Measurements from ENCODE around the gene SERPINF2. TPM values are rescaled to one million over a fixed set of nuclear protein-coding genes. Genes with fewer than 3 reads are reported as not detected.
A peak's percentile ranks its signal among the peaks of the same experiment; 100 is the strongest.
"Not testable (repeated sequence)": the region's sequence is repeated elsewhere in the genome, so short reads cannot be mapped to it uniquely, and the experiment has no call there.

SERPINF2 gene
- total RNA-seq, 2 experiments from 2014 or later = 0.23 to 0.55 TPM

- Mint-ChIP-seq H3K4me3 (no peak overlapping the region), H3K9me3 (no peaks in the 10 kb centered on the region), H3K27me3 (no peaks in the 10 kb centered on the region), H3K36me3 (ENCODE audit: low read depth) (peaks cover 4% of the 10 kb centered on the region), H3K27ac (peak overlapping the region; percentile 42), H3K4me1 (peaks cover 61% of the 10 kb centered on the region)
- ChIA-PET CTCF (interaction anchor here (0.7 to 4.5 kb wide), 32 partner anchors 20 to 336 kb away, joined by 3 to 46 read pairs (median 4); partner anchors contain the start of genes RILP, RTN4RL1 and SERPINF1), POLR2A (interaction anchor here (0.9 to 5.4 kb wide), 8 partner anchors 12 to 108 kb away, joined by 3 to 35 read pairs (median 3); partner anchors contain the start of genes RPA1 and SMYD4)
- DNase-seq = peak; percentile 77
These were observed 21.8 kb upstream of the SERPINF2 start for GRCh38 chr17:1720856-1721386.

DNA sequence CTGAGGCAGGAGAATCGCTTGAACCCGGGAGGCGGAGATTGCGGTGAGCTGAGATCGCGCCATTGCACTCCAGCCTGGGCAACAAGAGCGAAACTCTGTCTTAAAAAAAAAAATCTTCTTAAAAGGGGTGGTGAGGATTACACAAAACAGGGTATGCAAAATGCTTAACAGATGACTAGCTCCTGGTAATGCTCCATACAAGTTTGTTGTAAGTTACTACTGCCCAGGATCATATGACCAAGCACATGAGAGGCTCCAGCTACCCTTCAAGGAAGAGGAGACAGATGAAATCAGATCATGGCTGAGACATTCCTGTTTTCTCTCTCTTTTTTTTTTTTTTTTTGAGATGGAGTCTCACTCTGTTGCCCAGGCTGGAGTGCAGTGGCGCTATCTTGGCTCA, 20.6 kb upstream of the SERPINF2 start:
- H3K4me1 Mint-ChIP-seq = peaks cover 60% of the 10 kb centered on the region
- H3K27ac Mint-ChIP-seq = peak overlapping the region; percentile 87
- H3K9me3 Mint-ChIP-seq; H3K4me3 Mint-ChIP-seq; H3K27me3 Mint-ChIP-seq; DNase-seq; H3K36me3 Mint-ChIP-seq (ENCODE audit: low read depth): not testable (repeated sequence)
- ChIA-PET POLR2A (interaction anchor here (1.1 to 5.4 kb wide), 4 partner anchors 13 to 107 kb away, joined by 3 to 35 read pairs (median 4); partner anchors contain the start of genes RPA1 and SMYD4), CTCF (interaction anchor here (0.8 to 4.5 kb wide), 13 partner anchors 42 to 160 kb away, joined by 3 to 46 read pairs (median 6); partner anchors contain the start of gene SERPINF1)

- Mint-ChIP-seq H3K27me3 (no peaks in the 10 kb centered on the region), H3K4me1 (peaks cover 50% of the 10 kb centered on the region), H3K36me3 (ENCODE audit: low read depth) (peaks cover 11% of the 10 kb centered on the region), H3K9me3 (no peaks in the 10 kb centered on the region), H3K27ac (peak within 1 kb of the TSS; percentile 82), H3K4me3 (peak within 1 kb of the TSS; percentile 72)
- CTCF ChIA-PET = interaction anchor here (0.8 to 1.1 kb wide), 2 partner anchors 8 to 105 kb away, joined by 3 to 4 read pairs; partner anchors contain the start of genes RPA1 and SMYD4
- POLR2A ChIA-PET = interaction anchor here (0.8 to 5.5 kb wide), 11 partner anchors 9 to 332 kb away, joined by 3 to 56 read pairs (median 4); partner anchors contain the start of genes RPA1, RTN4RL1, SERPINF1 and SMYD4
- peak; percentile 91 for DNase-seq
These were observed 18.3 kb upstream of the SERPINF2 start, which contains the start of gene WDR81 for GRCh38 chr17:1724351-1724868. Gene WDR81 (plus strand): TSS chr17:1724704. CDS start chr17:1724960, 256 bp downstream.

DNA sequence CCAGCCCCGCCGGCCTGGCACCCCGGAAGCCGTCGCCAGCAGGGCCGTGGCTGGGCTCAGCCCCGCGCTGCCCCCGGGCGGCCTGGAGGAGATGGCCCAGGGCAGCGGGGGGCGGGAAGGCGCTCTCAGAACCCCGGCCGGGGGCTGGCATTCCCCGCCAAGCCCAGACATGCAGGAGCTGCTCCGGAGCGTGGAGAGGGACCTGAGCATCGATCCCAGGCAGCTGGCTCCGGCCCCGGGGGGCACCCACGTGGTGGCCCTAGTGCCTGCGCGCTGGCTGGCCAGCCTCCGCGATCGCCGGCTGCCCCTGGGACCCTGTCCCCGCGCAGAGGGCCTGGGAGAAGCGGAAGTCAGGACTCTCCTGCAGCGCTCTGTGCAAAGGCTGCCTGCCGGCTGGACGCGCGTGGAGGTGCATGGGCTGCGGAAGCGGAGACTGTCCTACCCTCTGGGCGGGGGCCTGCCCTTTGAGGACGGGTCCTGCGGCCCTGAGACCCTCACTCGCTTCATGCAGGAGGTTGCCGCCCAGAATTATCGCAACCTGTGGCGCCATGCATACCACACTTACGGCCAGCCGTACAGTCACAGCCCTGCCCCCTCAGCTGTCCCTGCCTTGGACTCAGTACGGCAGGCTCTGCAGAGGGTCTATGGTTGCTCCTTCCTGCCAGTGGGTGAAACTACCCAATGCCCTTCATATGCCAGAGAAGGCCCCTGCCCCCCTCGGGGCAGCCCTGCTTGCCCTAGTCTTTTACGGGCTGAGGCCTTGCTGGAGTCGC, 17.6 kb upstream of the SERPINF2 start:
- H3K4me1 Mint-ChIP-seq = peaks cover 51% of the 10 kb centered on the region
- H3K27ac Mint-ChIP-seq = peak overlapping the region; percentile 47
- H3K4me3 Mint-ChIP-seq = peak overlapping the region; percentile 72
- H3K27me3 Mint-ChIP-seq = no peaks in the 10 kb centered on the region
- CTCF ChIA-PET = interaction anchor here (0.8 to 1.1 kb wide), 2 partner anchors 9 to 105 kb away, joined by 3 to 4 read pairs; partner anchors contain the start of genes RPA1 and SMYD4
- H3K9me3 Mint-ChIP-seq = no peaks in the 10 kb centered on the region
- H3K36me3 Mint-ChIP-seq (ENCODE audit: low read depth) = peaks cover 16% of the 10 kb centered on the region
- DNase-seq = no peak
- POLR2A ChIA-PET = interaction anchor here (0.7 to 5.5 kb wide), 11 partner anchors 10 to 579 kb away, joined by 3 to 56 read pairs (median 4); partner anchors contain the start of genes RPA1, SERPINF1, SMYD4 and SRR

- peak overlapping the region; percentile 72 for H3K4me3 Mint-ChIP-seq
- no peaks in the 10 kb centered on the region for H3K27me3 Mint-ChIP-seq
- H3K4me1 Mint-ChIP-seq = peaks cover 45% of the 10 kb centered on the region
- peaks cover 16% of the 10 kb centered on the region for H3K36me3 Mint-ChIP-seq (ENCODE audit: low read depth)
- no peaks in the 10 kb centered on the region for H3K9me3 Mint-ChIP-seq
- POLR2A ChIA-PET = interaction anchor here (0.7 to 5.5 kb wide), 4 partner anchors 11 to 578 kb away, joined by 3 to 56 read pairs (median 4); partner anchors contain the start of gene SRR
- H3K27ac Mint-ChIP-seq = peak overlapping the region; percentile 47
- DNase-seq = no peak
- CTCF ChIA-PET = no interaction called here
These were observed 16.8 kb upstream of the SERPINF2 start for GRCh38 chr17:1725642-1726511.

DNA sequence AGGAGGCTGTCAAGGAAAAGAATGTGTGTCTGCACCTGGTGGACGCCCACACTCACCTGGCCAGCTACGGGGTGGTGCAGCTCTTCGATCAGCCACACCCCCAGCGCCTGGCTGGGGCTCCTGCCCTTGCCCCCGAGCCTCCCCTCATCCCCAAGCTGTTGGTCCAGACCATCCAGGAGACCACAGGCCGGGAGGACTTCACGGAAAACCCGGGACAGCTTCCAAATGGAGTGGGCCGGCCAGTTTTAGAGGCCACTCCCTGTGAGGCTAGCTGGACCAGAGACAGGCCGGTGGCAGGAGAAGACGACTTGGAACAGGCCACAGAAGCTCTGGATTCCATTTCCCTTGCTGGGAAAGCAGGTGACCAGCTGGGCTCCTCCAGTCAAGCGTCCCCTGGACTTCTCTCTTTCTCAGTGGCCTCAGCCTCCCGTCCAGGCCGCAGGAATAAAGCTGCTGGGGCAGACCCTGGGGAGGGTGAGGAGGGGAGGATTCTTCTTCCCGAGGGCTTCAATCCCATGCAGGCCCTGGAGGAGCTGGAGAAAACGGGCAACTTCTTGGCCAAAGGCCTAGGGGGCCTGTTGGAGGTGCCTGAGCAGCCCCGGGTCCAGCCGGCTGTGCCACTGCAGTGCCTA, 15.9 kb upstream of the SERPINF2 start:
- no peak overlapping the region for H3K27ac Mint-ChIP-seq
- ChIA-PET CTCF (no interaction called here), POLR2A (interaction anchor here (5.5 kb wide), 1 partner anchor 12 kb away, joined by 56 read pairs; no protein-coding TSS in a partner anchor)
- H3K4me1 Mint-ChIP-seq = peaks cover 41% of the 10 kb centered on the region
- H3K9me3 Mint-ChIP-seq = no peaks in the 10 kb centered on the region
- H3K4me3 Mint-ChIP-seq = no peak overlapping the region
- no peak for DNase-seq
- H3K27me3 Mint-ChIP-seq = no peaks in the 10 kb centered on the region
- peaks cover 16% of the 10 kb centered on the region for H3K36me3 Mint-ChIP-seq (ENCODE audit: low read depth)

DNA sequence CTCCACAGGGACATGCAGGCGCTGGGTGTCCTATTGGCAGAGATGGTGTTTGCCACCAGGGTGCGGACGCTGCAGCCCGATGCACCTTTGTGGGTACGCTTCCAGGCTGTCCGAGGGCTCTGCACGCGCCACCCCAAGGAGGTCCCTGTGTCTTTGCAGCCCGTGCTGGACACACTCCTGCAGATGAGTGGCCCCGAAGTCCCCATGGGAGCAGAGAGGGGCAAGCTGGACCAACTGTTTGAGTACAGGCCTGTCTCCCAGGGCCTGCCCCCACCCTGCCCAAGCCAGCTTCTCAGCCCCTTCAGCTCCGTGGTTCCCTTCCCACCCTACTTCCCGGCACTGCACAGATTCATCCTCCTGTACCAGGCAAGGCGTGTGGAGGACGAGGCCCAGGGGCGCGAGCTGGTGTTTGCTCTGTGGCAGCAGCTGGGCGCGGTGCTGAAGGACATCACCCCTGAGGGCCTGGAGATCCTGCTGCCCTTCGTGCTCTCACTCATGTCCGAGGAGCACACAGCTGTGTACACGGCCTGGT, 15.3 kb upstream of the SERPINF2 start:
- no peaks in the 10 kb centered on the region for H3K27me3 Mint-ChIP-seq
- ChIA-PET CTCF (no interaction called here), POLR2A (interaction anchor here (5.5 kb wide), 1 partner anchor 12 kb away, joined by 56 read pairs; no protein-coding TSS in a partner anchor)
- no peak for DNase-seq
- peaks cover 37% of the 10 kb centered on the region for H3K4me1 Mint-ChIP-seq
- H3K36me3 Mint-ChIP-seq (ENCODE audit: low read depth) = peaks cover 16% of the 10 kb centered on the region
- no peaks in the 10 kb centered on the region for H3K9me3 Mint-ChIP-seq
- H3K27ac Mint-ChIP-seq = no peak overlapping the region
- no peak overlapping the region for H3K4me3 Mint-ChIP-seq

DNA sequence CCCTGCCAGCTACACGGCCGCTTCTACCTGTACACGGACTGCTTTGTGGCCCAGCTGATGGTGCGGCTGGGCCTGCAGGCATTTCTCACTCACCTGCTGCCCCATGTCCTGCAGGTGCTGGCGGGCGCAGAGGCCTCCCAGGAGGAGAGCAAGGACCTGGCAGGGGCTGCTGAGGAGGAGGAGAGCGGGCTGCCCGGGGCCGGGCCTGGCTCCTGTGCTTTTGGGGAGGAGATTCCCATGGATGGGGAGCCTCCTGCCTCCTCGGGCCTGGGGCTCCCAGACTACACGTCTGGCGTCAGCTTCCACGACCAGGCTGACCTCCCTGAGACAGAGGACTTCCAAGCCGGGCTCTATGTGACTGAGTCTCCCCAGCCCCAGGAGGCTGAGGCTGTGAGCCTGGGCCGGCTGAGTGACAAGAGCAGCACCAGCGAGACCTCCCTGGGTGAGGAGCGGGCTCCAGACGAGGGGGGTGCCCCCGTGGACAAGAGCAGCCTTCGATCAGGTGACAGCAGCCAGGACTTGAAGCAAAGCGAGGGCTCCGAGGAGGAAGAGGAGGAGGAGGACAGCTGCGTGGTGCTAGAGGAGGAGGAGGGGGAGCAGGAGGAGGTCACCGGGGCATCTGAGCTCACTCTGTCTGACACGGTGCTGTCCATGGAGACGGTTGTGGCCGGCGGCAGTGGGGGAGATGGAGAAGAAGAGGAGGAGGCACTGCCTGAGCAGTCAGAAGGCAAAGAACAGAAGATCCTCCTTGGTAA, 14.6 kb upstream of the SERPINF2 start:
- peaks cover 29% of the 10 kb centered on the region for H3K4me1 Mint-ChIP-seq
- H3K9me3 Mint-ChIP-seq = no peaks in the 10 kb centered on the region
- ChIA-PET POLR2A (interaction anchor here (1.2 to 5.5 kb wide), 3 partner anchors 10 to 13 kb away, joined by 3 to 56 read pairs (median 11); no protein-coding TSS in a partner anchor), CTCF (no interaction called here)
- no peak overlapping the region for H3K27ac Mint-ChIP-seq
- H3K4me3 Mint-ChIP-seq = no peak overlapping the region
- H3K27me3 Mint-ChIP-seq = no peaks in the 10 kb centered on the region
- H3K36me3 Mint-ChIP-seq (ENCODE audit: low read depth) = peaks cover 16% of the 10 kb centered on the region
- DNase-seq = no peak

DNA sequence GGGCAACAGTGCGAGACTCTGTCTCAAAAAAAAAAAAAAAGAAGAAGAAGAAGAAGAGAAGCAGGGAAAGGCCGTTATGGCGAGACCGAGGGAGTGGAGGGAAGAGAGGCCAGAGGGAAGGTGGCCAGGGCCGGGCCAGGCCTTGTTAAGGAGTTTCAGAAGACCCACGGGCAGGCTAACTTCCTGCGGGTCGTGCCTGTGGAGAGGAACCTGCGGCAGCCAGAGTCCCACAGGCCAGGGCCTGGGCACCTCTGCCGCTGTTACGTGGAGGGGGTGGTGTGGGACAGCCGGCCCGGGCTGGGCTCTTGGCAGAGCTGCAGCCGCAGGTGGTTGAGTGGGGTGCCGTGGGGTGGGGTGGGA, 12.7 kb upstream of the SERPINF2 start:
- Mint-ChIP-seq H3K4me1 (peaks cover 21% of the 10 kb centered on the region), H3K27ac (peak overlapping the region; percentile 44), H3K9me3 (no peaks in the 10 kb centered on the region), H3K27me3 (no peaks in the 10 kb centered on the region), H3K4me3 (no peak overlapping the region), H3K36me3 (ENCODE audit: low read depth) (peaks cover 20% of the 10 kb centered on the region)
- no peak for DNase-seq
- CTCF ChIA-PET = interaction anchor here (0.7 kb wide), 1 partner anchor 94 kb away, joined by 3 read pairs; no protein-coding TSS in a partner anchor
- POLR2A ChIA-PET = interaction anchor here (2.6 kb wide), 1 partner anchor 13 kb away, joined by 11 read pairs; no protein-coding TSS in a partner anchor

DNA sequence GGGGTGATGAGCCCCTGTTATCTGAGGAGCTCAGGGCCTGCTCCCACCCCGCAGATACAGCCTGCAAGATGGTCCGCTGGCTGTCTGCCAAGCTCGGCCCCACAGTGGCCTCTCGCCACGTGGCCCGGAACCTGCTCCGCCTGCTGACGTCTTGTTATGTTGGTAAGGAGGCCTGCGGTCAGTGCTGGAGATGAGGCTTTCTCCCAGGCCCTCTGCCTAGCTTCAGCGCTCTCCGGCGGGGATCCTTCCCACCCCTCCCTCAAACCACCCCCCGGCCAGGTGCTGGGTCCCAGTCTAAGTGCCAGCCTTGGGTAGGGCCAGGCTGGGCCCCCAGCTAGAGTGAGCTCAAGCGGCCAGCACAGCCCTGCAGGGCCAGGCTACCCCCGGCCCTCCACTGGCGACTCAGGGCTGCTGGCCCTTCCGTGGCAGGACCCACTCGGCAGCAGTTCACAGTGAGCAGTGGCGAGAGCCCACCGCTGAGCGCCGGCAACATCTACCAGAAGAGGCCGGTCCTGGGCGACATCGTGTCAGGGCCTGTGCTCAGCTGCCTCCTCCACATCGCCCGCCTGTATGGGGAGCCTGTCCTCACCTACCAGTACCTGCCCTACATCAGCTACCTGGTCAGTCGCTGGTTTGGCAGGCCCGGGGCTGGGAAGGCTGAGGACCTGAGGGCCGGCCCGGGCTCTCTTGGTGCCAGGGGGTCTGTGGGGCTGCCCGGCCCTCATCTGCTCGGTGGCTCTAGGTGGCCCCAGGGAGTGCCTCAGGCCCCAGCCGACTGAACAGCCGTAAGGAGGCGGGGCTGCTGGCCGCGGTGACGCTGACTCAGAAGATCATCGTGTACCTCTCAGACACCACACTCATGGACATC, 12.1 kb upstream of the SERPINF2 start:
- POLR2A ChIA-PET = interaction anchor here (2.6 kb wide), 1 partner anchor 14 kb away, joined by 11 read pairs; no protein-coding TSS in a partner anchor
- no peak for DNase-seq
- Mint-ChIP-seq H3K4me1 (peaks cover 16% of the 10 kb centered on the region), H3K27ac (no peak overlapping the region), H3K36me3 (ENCODE audit: low read depth) (peaks cover 20% of the 10 kb centered on the region), H3K27me3 (no peaks in the 10 kb centered on the region), H3K9me3 (no peaks in the 10 kb centered on the region), H3K4me3 (no peak overlapping the region)
- CTCF ChIA-PET = no interaction called here
